Omental fat pad (tissue), 4 donors: Measurements from ENCODE around the gene PCLO. TPM values are rescaled to one million over a fixed set of nuclear protein-coding genes. Genes with fewer than 3 reads are reported as not detected.

Source experiments
- ATAC-seq: fragments of 150-250 bp; one replicate; pipeline ENCODE4 v1.9.1; 2016; ENCODE audit warnings: mild to moderate bottlenecking, moderate library complexity; ENCODE audit not compliant: low FRiP score
- DNase-seq: peaks from one replicate; pipeline ENCODE4 v3.0.0-alpha.2; 2019; ENCODE audit warnings: low spot score
- total RNA-seq, 4 donors: library from RNA; depleted of rRNA; stranded (reverse); fragments of >200 nt; gene quantifications; one replicate each; pipeline ENCODE4 v1.1.0, GENCODE V29; 2016
- TF ChIP-seq, protein P1 (sequence below), 3 donors: fragments of 450-650 bp; IDR thresholded peaks; one replicate each; pipeline ENCODE4 v1.5.1; 2016 to 2017; ENCODE audit warnings: antibody characterized with exemption in 3 of 3, mild to moderate bottlenecking in 3 of 3, moderate library complexity in 2 of 3

The PCLO gene
- total RNA-seq, 4 donors from 2014 or later: 0.75 to 5.7 (median 2.0) TPM

DNA sequence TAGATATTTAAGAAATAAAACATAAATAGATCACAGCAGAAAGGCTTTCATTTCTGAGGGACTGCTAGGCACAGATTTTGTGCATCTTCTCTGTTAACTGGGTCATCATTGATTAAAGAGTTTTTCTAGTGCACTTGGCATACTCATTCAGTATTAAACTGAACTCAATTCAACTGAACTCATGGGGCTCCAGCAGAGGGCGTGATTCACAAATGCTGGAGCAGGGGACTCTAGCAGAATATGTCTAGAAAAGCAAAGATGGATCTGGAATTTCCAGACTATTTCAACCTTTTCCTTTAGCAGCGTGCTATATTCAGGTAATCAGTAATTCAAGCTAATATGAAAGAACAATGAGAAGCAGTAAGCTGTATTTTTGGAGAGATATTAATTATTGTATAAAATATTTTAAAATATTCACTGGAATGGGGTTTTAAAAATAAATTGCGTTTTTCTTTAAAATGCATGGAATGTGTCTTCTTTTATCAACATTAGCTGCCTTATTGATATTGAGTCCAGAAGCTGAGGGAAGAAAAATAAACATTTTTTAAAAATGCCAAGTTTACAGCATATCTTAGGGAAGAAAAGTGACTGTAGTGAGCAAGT lies 422.3 kb downstream of the PCLO start:
- TF ChIP-seq, protein P1, sequence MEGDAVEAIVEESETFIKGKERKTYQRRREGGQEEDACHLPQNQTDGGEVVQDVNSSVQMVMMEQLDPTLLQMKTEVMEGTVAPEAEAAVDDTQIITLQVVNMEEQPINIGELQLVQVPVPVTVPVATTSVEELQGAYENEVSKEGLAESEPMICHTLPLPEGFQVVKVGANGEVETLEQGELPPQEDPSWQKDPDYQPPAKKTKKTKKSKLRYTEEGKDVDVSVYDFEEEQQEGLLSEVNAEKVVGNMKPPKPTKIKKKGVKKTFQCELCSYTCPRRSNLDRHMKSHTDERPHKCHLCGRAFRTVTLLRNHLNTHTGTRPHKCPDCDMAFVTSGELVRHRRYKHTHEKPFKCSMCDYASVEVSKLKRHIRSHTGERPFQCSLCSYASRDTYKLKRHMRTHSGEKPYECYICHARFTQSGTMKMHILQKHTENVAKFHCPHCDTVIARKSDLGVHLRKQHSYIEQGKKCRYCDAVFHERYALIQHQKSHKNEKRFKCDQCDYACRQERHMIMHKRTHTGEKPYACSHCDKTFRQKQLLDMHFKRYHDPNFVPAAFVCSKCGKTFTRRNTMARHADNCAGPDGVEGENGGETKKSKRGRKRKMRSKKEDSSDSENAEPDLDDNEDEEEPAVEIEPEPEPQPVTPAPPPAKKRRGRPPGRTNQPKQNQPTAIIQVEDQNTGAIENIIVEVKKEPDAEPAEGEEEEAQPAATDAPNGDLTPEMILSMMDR (IDR thresholded peaks at IDR 0.05): no peak

DNA sequence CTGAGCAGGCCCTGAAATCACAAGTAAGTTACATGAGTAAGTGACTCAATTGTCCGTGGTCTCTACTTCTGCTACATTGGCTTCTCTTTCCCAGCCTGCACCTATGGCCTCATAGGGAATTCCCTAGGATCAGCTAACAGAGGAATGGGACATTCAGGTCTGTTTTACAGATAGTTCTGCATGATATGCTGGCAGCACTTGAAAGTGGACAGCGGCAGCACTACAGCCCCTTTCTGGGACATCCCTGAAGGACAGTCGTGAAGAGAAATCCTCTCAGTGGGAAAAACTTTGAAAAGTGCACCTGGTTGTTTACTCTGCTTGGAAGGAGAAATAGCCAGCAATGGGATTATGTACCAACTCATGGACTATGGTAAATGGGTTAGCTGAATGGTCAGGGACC lies 426.1 kb downstream of the PCLO start:
- DNase-seq (no peak), ATAC-seq (no peak)
- TF ChIP-seq, protein P1 (IDR thresholded peaks at IDR 0.05): no peak

More for the DNA sequence above, 422.3 kb downstream of the PCLO start:
- DNase-seq: no peak
- ATAC-seq: no peak

DNA sequence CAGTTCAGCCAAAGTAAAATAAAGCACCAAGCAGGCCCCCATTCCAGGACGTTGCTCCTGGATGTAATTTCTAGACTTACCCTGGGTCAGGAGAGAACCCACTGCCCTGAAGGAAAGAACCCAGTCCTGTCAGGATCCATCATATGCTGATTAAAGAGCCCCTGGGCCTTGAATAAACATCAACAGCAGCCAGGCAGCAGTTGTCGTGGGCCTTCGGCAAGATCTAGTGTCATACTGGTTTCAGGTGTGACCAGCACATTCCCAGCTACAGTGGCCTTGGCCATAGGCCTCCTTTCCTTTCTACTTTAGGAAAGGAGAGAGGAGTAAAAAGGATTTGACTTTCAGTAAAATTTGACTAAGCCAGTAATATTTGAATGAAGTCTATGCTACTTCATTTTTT lies 430.0 kb downstream of the PCLO start:
- no peak for ATAC-seq
- TF ChIP-seq, protein P1 (IDR thresholded peaks at IDR 0.05): no peak
- no peak for DNase-seq

DNA sequence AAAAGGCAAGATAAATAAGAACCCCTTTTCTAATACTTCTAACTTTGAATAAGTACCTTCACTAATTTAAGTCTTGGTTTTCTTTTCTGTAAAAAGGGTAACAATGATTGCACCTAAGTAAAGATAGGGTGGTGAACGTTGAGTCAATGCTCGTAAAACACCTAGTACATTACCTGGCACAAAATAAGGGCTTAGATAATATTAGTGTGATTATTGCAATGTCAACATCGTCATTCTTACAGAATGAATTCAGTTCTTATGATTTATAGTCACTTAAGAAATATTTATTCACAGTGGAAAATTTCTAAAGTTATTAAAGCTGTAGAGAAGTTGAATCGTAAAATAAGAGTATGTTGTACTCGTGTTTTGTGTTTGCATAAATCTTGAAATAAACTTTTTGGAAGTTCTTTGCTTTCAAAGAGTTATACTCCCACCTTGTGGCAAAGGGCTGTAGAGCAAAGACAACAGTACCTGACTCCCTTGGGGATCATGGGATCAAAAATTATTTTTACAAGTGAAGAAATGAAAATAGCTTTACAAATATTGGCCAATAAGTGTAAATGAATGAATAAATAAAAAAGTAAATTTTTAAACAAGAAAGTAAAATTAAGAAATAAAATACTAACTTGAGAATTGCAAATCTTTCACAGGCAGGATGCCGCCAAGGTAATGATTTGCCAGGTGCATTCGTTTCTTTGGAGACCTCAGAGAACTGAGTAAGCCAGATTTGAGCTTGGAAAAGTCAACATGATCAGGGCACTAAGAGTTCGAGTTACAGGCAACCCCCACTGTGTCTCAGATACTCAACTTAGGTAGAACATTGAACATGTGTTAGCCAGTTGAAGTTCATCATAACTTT lies 433.3 kb downstream of the PCLO start:
- no peak for ATAC-seq
- no peak for DNase-seq
- TF ChIP-seq, protein P1 (IDR thresholded peaks at IDR 0.05): no peak

DNA sequence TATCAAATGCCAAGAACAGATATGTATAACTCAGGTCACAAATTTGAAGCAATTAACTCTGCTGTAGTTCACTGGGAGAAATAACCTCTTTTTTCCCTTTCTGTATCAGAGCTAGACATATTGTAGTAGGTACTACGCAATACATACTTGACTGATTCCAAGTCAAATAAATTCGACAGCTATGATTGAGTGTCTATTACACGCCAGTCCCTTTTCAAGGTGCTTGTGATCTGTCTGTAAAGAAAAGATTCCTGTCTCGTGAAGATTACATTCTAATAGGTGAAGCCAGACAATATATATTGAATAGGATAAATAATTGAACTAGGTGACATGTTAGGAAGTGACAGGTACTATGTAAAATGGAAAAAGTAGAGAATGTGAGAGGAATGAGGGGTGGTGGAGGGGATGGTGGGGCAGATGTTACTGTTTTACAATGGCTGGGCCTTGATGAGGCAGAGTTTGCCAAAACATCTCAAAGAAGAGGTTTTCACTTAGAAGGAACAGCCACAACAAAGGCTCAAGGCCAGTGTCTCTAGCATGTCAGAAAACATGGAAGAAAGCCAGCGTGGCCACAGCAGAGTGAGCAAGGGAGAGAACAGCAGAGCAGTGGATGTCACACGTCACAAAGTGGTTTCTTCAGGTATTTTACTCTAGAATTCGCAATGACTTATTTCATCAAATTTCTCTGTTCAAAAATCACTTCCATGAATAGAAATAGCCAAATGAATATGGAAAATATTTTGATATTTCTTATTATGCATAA lies 436.5 kb downstream of the PCLO start:
- ATAC-seq (no peak), DNase-seq (no peak)
- TF ChIP-seq, protein P1 (IDR thresholded peaks at IDR 0.05): no peak

GRCh38 chr7:82723411-82723810 lies 439.3 kb downstream of the PCLO start:
- TF ChIP-seq, protein P1 (IDR thresholded peaks at IDR 0.05): no peak
- DNase-seq: no peak
- no peak for ATAC-seq
